GM23338 (cell line): ENCODE measurements around the gene SGSH. TPM values are rescaled to one million over a fixed set of nuclear protein-coding genes. Genes with fewer than 3 reads are reported as not detected.

Experiments used
- ATAC-seq: fragments of 200-7000 bp; cut with Tn5 transposase; 3 replicates; pipeline ENCODE4 v1.9.1; 2020
- DNase-seq: peaks from one replicate; pipeline ENCODE4 v3.0.0-alpha.2; 2015; ENCODE audit warnings: low spot score
- H2AFZ ChIP-seq: fragments of 200-600 bp; sonication (generic); 2 replicates; pipeline ENCODE4 v1.8.0; 2016; ENCODE audit warnings: antibody characterized with exemption, mild to moderate bottlenecking, moderate library complexity
- H3F3A ChIP-seq: fragments of 200-600 bp; sonication (generic); replicated peaks from 2 replicates; pipeline ENCODE4 v1.8.0; 2017; ENCODE audit warnings: antibody characterized with exemption, mixed run types, low read depth
- H3K27ac ChIP-seq: fragments of 200-600 bp; sonication (generic); 2 replicates; pipeline ENCODE4 v1.6.1; 2016; ENCODE audit warnings: low read depth
- H3K27me3 ChIP-seq: fragments of 200-600 bp; sonication (generic); 2 replicates; pipeline ENCODE4 v1.8.0; 2016; ENCODE audit warnings: mild to moderate bottlenecking, mixed run types, moderate library complexity; ENCODE audit not compliant: insufficient read depth
- H3K36me3 ChIP-seq: fragments of 200-600 bp; sonication (generic); 2 replicates; pipeline ENCODE4 v1.8.0; 2016; ENCODE audit warnings: mild to moderate bottlenecking; ENCODE audit not compliant: insufficient read depth
- H3K4me1 ChIP-seq: fragments of 200-600 bp; sonication (generic); 2 replicates; pipeline ENCODE4 v1.8.0; 2016; ENCODE audit warnings: mild to moderate bottlenecking, moderate library complexity; ENCODE audit not compliant: insufficient read depth
- H3K4me2 ChIP-seq: fragments of 200-600 bp; sonication (generic); 2 replicates; pipeline ENCODE4 v1.7.1; 2017; ENCODE audit warnings: mixed run types
- H3K4me3 ChIP-seq: fragments of 200-600 bp; sonication (generic); 2 replicates; pipeline ENCODE4 v1.6.1; 2016; ENCODE audit warnings: mixed run types
- H3K79me2 ChIP-seq: fragments of 200-600 bp; sonication (generic); replicated peaks from 2 replicates; pipeline ENCODE4 v1.8.0; 2017; ENCODE audit warnings: mild to moderate bottlenecking; ENCODE audit not compliant: insufficient read depth
- H3K9me2 ChIP-seq: fragments of 200-600 bp; sonication (generic); 2 replicates; pipeline ENCODE4 v1.8.0; 2017; ENCODE audit not compliant: insufficient read depth
- H4K20me1 ChIP-seq: fragments of 200-600 bp; sonication (generic); replicated peaks from 2 replicates; pipeline ENCODE4 v1.8.0; 2017; ENCODE audit warnings: mild to moderate bottlenecking; ENCODE audit not compliant: insufficient read depth
- H3K27ac Mint-ChIP-seq: 2 replicates; pipeline ENCODE4 v1.8.0; 2020; ENCODE audit warnings: inconsistent platforms, mild to moderate bottlenecking, moderate library complexity, mixed read lengths
- H3K27me3 Mint-ChIP-seq: 3 replicates; pipeline ENCODE4 v1.8.0; 2022; ENCODE audit warnings: low read depth, mild to moderate bottlenecking, moderate library complexity, mixed read lengths, inconsistent platforms; ENCODE audit not compliant: insufficient read depth, poor library complexity
- H3K36me3 Mint-ChIP-seq: 3 replicates; pipeline ENCODE4 v1.8.0; 2021; ENCODE audit warnings: low read depth, mild to moderate bottlenecking, inconsistent platforms, moderate library complexity, mixed read lengths
- H3K4me1 Mint-ChIP-seq: 3 replicates; pipeline ENCODE4 v1.8.0; 2020; ENCODE audit warnings: mild to moderate bottlenecking, inconsistent platforms, mixed read lengths
- H3K4me3 Mint-ChIP-seq: 3 replicates; pipeline ENCODE4 v1.8.0; 2021; ENCODE audit warnings: moderate library complexity, mild to moderate bottlenecking, inconsistent platforms, mixed read lengths
- H3K9me3 Mint-ChIP-seq: 3 replicates; pipeline ENCODE4 v1.8.0; 2020; ENCODE audit warnings: moderate library complexity, mild to moderate bottlenecking, inconsistent platforms, mixed read lengths
- CREB1 ChIP-seq: fragments of 250-450 bp; sonication (Bioruptor Pico); IDR thresholded peaks from 2 replicates; pipeline ENCODE4 v1.5.0; 2020; ENCODE audit warnings: low read depth, mild to moderate bottlenecking, moderate library complexity
- EZH2 ChIP-seq: fragments of 200-600 bp; sonication (generic); IDR thresholded peaks from one replicate; pipeline ENCODE4 v1.8.0; 2017; ENCODE audit warnings: antibody characterized with exemption, mild to moderate bottlenecking, low read depth; ENCODE audit not compliant: unreplicated experiment
- EZH2phosphoT487 ChIP-seq: fragments of 200-600 bp; sonication (generic); IDR thresholded peaks from one replicate; pipeline ENCODE4 v1.8.1; 2018; ENCODE audit warnings: antibody characterized with exemption; ENCODE audit not compliant: unreplicated experiment
- NANOG ChIP-seq: IDR thresholded peaks from 2 replicates; pipeline ENCODE4 v1.6.1; 2016; ENCODE audit warnings: antibody characterized with exemption, borderline replicate concordance
- STAT1 ChIP-seq: IDR thresholded peaks from one replicate; pipeline ENCODE4 v1.6.1; 2016; ENCODE audit warnings: antibody characterized with exemption; ENCODE audit not compliant: unreplicated experiment
- ZNF114 ChIP-seq: fragments of 250-450 bp; sonication (Bioruptor Pico); IDR thresholded peaks from 2 replicates; pipeline ENCODE4 v1.5.0; 2020; ENCODE audit warnings: mild to moderate bottlenecking, moderate library complexity
- ZNF331 ChIP-seq: fragments of 250-450 bp; sonication (Bioruptor Pico); IDR thresholded peaks from 2 replicates; pipeline ENCODE4 v1.5.0; 2020; ENCODE audit warnings: low read depth, mild to moderate bottlenecking, moderate library complexity
- polyA plus RNA-seq: library from polyadenylated mRNA; unstranded; fragments of >200 nt; fragmentation: Nextera tagmentation; extraction: Ambion mirVana; gene quantifications from 2 replicates; pipeline ENCODE4 v1.2.1, GENCODE V29; 2016
- total RNA-seq: library from RNA; depleted of rRNA; stranded (reverse); fragments of >200 nt; shearing (Covaris generic); gene quantifications from 2 replicates; pipeline ENCODE4 v1.2.3, GENCODE V29; 2014
- TF ChIP-seq, protein P1 (sequence below): IDR thresholded peaks from 2 replicates; pipeline ENCODE4 v1.6.1; 2016; ENCODE audit warnings: antibody characterized with exemption
- TF ChIP-seq, protein P2 (sequence below): IDR thresholded peaks from one replicate; pipeline ENCODE4 v1.6.1; 2018; ENCODE audit warnings: antibody characterized with exemption; ENCODE audit not compliant: unreplicated experiment
- TF ChIP-seq, protein P3 (sequence below), 2 experiments: fragments of 200-600 bp in 1 of 2; sonication (generic) in 1 of 2; conservative IDR thresholded peaks; 2 replicates each; pipeline versions ENCODE4 v1.5.1 to v1.6.1; 2016 to 2017; ENCODE audit warnings: antibody characterized with exemption in 2 of 2, low read depth in 2 of 2, mild to moderate bottlenecking in 2 of 2, moderate library complexity in 1 of 2
- TF ChIP-seq, protein P4 (sequence below): fragments of 250-450 bp; sonication (Bioruptor Pico); IDR thresholded peaks from 2 replicates; pipeline ENCODE4 v1.5.0; 2020; ENCODE audit warnings: mild to moderate bottlenecking, moderate library complexity

Gene SGSH
- total and polyA plus RNA-seq, 2 experiments from 2014 or later: 9.6 to 17.5 TPM

DNA sequence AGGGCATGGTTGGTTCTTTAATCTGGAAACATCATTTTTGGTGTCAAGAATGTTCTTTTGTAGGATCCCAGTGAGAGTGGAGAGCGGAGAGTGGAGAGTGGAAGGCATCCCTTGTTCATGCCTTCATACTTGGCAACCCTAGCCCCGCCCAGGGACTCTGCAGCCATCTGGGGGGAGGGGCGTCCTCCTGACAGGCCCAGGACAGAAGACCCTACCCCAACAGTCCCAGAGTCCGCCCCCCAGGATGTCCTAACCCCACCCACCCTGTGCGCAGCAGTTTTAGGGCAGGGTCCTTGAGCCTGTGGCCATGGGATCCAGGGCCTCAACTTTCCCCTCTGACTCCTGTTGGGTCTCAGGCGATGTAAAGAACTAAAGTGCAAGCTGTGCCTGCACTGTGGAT is 4.5 kb upstream of the SGSH start:
- no peak overlapping the region for H3K27ac ChIP-seq
- no peaks in the 10 kb centered on the region for H4K20me1 ChIP-seq
- no peak for DNase-seq
- Mint-ChIP-seq H3K27me3 (peaks cover 4% of the 10 kb centered on the region), H3K27ac (no peak overlapping the region), H3K4me3 (peak overlapping the region; percentile 5; the same call in 1 of the 3 replicates), H3K36me3 (peaks cover 12% of the 10 kb centered on the region; the same call in 2 of the 3 replicates), H3K4me1 (peaks cover 30% of the 10 kb centered on the region), H3K9me3 (no peaks in the 10 kb centered on the region; the same call in 2 of the 3 replicates)
- TF ChIP-seq ZNF114: no peak
- no peak for TF ChIP-seq CREB1 (CRISPR knock-in tag)
- TF ChIP-seq, protein P1, sequence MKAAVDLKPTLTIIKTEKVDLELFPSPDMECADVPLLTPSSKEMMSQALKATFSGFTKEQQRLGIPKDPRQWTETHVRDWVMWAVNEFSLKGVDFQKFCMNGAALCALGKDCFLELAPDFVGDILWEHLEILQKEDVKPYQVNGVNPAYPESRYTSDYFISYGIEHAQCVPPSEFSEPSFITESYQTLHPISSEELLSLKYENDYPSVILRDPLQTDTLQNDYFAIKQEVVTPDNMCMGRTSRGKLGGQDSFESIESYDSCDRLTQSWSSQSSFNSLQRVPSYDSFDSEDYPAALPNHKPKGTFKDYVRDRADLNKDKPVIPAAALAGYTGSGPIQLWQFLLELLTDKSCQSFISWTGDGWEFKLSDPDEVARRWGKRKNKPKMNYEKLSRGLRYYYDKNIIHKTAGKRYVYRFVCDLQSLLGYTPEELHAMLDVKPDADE: no peak
- TF ChIP-seq, protein P2, sequence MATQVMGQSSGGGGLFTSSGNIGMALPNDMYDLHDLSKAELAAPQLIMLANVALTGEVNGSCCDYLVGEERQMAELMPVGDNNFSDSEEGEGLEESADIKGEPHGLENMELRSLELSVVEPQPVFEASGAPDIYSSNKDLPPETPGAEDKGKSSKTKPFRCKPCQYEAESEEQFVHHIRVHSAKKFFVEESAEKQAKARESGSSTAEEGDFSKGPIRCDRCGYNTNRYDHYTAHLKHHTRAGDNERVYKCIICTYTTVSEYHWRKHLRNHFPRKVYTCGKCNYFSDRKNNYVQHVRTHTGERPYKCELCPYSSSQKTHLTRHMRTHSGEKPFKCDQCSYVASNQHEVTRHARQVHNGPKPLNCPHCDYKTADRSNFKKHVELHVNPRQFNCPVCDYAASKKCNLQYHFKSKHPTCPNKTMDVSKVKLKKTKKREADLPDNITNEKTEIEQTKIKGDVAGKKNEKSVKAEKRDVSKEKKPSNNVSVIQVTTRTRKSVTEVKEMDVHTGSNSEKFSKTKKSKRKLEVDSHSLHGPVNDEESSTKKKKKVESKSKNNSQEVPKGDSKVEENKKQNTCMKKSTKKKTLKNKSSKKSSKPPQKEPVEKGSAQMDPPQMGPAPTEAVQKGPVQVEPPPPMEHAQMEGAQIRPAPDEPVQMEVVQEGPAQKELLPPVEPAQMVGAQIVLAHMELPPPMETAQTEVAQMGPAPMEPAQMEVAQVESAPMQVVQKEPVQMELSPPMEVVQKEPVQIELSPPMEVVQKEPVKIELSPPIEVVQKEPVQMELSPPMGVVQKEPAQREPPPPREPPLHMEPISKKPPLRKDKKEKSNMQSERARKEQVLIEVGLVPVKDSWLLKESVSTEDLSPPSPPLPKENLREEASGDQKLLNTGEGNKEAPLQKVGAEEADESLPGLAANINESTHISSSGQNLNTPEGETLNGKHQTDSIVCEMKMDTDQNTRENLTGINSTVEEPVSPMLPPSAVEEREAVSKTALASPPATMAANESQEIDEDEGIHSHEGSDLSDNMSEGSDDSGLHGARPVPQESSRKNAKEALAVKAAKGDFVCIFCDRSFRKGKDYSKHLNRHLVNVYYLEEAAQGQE: no peak
- TF ChIP-seq ZNF331 (CRISPR knock-in tag): no peak
- TF ChIP-seq, protein P3, sequence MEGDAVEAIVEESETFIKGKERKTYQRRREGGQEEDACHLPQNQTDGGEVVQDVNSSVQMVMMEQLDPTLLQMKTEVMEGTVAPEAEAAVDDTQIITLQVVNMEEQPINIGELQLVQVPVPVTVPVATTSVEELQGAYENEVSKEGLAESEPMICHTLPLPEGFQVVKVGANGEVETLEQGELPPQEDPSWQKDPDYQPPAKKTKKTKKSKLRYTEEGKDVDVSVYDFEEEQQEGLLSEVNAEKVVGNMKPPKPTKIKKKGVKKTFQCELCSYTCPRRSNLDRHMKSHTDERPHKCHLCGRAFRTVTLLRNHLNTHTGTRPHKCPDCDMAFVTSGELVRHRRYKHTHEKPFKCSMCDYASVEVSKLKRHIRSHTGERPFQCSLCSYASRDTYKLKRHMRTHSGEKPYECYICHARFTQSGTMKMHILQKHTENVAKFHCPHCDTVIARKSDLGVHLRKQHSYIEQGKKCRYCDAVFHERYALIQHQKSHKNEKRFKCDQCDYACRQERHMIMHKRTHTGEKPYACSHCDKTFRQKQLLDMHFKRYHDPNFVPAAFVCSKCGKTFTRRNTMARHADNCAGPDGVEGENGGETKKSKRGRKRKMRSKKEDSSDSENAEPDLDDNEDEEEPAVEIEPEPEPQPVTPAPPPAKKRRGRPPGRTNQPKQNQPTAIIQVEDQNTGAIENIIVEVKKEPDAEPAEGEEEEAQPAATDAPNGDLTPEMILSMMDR (conservative IDR thresholded peaks at IDR 0.05; ENCODE audit: low read depth in 2 of 2): no peak
- TF ChIP-seq EZH2phosphoT487: no peak
- TF ChIP-seq EZH2: no peak
- TF ChIP-seq NANOG: no peak
- TF ChIP-seq, protein P4, sequence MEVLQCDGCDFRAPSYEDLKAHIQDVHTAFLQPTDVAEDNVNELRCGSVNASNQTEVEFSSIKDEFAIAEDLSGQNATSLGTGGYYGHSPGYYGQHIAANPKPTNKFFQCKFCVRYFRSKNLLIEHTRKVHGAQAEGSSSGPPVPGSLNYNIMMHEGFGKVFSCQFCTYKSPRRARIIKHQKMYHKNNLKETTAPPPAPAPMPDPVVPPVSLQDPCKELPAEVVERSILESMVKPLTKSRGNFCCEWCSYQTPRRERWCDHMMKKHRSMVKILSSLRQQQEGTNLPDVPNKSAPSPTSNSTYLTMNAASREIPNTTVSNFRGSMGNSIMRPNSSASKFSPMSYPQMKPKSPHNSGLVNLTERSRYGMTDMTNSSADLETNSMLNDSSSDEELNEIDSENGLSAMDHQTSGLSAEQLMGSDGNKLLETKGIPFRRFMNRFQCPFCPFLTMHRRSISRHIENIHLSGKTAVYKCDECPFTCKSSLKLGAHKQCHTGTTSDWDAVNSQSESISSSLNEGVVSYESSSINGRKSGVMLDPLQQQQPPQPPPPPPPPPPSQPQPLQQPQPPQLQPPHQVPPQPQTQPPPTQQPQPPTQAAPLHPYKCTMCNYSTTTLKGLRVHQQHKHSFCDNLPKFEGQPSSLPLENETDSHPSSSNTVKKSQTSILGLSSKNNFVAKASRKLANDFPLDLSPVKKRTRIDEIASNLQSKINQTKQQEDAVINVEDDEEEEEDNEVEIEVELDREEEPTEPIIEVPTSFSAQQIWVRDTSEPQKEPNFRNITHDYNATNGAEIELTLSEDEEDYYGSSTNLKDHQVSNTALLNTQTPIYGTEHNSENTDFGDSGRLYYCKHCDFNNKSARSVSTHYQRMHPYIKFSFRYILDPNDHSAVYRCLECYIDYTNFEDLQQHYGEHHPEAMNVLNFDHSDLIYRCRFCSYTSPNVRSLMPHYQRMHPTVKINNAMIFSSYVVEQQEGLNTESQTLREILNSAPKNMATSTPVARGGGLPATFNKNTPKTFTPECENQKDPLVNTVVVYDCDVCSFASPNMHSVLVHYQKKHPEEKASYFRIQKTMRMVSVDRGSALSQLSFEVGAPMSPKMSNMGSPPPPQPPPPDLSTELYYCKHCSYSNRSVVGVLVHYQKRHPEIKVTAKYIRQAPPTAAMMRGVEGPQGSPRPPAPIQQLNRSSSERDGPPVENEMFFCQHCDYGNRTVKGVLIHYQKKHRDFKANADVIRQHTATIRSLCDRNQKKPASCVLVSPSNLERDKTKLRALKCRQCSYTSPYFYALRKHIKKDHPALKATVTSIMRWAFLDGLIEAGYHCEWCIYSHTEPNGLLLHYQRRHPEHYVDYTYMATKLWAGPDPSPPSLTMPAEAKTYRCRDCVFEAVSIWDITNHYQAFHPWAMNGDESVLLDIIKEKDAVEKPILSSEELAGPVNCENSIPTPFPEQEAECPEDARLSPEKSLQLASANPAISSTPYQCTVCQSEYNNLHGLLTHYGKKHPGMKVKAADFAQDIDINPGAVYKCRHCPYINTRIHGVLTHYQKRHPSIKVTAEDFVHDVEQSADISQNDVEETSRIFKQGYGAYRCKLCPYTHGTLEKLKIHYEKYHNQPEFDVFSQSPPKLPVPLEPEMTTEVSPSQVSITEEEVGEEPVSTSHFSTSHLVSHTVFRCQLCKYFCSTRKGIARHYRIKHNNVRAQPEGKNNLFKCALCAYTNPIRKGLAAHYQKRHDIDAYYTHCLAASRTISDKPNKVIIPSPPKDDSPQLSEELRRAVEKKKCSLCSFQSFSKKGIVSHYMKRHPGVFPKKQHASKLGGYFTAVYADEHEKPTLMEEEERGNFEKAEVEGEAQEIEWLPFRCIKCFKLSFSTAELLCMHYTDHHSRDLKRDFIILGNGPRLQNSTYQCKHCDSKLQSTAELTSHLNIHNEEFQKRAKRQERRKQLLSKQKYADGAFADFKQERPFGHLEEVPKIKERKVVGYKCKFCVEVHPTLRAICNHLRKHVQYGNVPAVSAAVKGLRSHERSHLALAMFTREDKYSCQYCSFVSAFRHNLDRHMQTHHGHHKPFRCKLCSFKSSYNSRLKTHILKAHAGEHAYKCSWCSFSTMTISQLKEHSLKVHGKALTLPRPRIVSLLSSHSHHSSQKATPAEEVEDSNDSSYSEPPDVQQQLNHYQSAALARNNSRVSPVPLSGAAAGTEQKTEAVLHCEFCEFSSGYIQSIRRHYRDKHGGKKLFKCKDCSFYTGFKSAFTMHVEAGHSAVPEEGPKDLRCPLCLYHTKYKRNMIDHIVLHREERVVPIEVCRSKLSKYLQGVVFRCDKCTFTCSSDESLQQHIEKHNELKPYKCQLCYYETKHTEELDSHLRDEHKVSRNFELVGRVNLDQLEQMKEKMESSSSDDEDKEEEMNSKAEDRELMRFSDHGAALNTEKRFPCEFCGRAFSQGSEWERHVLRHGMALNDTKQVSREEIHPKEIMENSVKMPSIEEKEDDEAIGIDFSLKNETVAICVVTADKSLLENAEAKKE (CRISPR knock-in tag): no peak
- no peak for TF ChIP-seq STAT1
- H3K36me3 ChIP-seq: no peaks in the 10 kb centered on the region
- no peak overlapping the region for H3K4me3 ChIP-seq
- H3K4me2 ChIP-seq: no peak overlapping the region; the same call in 1 of the 2 replicates
- no peaks in the 10 kb centered on the region for H3K27me3 ChIP-seq
- ATAC-seq: no peak
- peaks cover 10% of the 10 kb centered on the region; the same call in 1 of the 2 replicates for H3K4me1 ChIP-seq
- no peaks in the 10 kb centered on the region for H3K9me2 ChIP-seq
- no peak overlapping the region for H2AFZ ChIP-seq
- H3K79me2 ChIP-seq: peaks cover 7% of the 10 kb centered on the region; the same call in 1 of the 2 replicates
- peaks cover under 1% of the 10 kb centered on the region; the same call in 1 of the 2 replicates for H3F3A ChIP-seq
